T-cell (primary cell): ENCODE measurements around the gene TMEM17. TPM values are rescaled to one million over a fixed set of nuclear protein-coding genes. Genes with fewer than 3 reads are reported as not detected.

Experiments
- ATAC-seq, 4 experiments: fragments of 200-7000 bp in 3 of 4; fragments of 150-1000 bp in 1 of 4; cut with Tn5 transposase; replicated peaks in 1 of 4; 1 replicate in 3 of 4; 2 replicates in 1 of 4; pipeline ENCODE4 v1.10.0; 2021; ENCODE audit warnings: moderate library complexity in 3 of 4, mild to moderate bottlenecking in 2 of 4, moderate number of reproducible peaks in 1 of 4
- CTCF ChIA-PET, 2 donors: fragments of 300-600 bp; sonication (Branson Sonifier 250); formaldehyde crosslinking; loops; one replicate each; lab custom pipeline; 2022; ENCODE audit warnings: antibody characterized with exemption in 2 of 2; lab: Charles Lee
- POLR2A ChIA-PET, 2 donors: fragments of 300-600 bp; sonication (Branson Sonifier 250); formaldehyde crosslinking; loops; one replicate each; lab custom pipeline; 2022; ENCODE audit warnings: antibody characterized with exemption in 2 of 2; lab: Charles Lee
- DNase-seq, 35 experiments: peaks; one replicate each; pipeline versions ENCODE4 v3.0.0 to v3.0.0-alpha.2; 2013 to 2023
- H3K27ac ChIP-seq: one replicate; pipeline ENCODE4 v1.5.1; 2013; ENCODE audit warnings: low read length
- H3K27me3 ChIP-seq, 2 experiments: replicated peaks in 1 of 2; 1 replicate in 1 of 2; 2 replicates in 1 of 2; pipeline versions ENCODE4 v1.6.1 to v1.7.0; 2013; ENCODE audit warnings: low read length in 1 of 2, mixed read lengths in 1 of 2; ENCODE audit not compliant: control insufficient read depth in 2 of 2, insufficient read depth in 2 of 2; ENCODE audit errors: extremely low read depth in 1 of 2
- H3K36me3 ChIP-seq, 2 donors: 1 replicate in 1 of 2; 2 replicates in 1 of 2; pipeline versions ENCODE4 v1.6.1 to v1.7.0; 2013; ENCODE audit warnings: low read length in 1 of 2; ENCODE audit not compliant: control insufficient read depth in 2 of 2, insufficient read depth in 1 of 2; ENCODE audit errors: extremely low read depth in 1 of 2
- H3K4me1 ChIP-seq, 2 experiments: 1 replicate in 1 of 2; 2 replicates in 1 of 2; pipeline versions ENCODE4 v1.6.1 to v1.7.0; 2013; ENCODE audit warnings: low read length in 2 of 2, mixed read lengths in 1 of 2; ENCODE audit not compliant: insufficient read depth in 2 of 2, control insufficient read depth in 1 of 2; ENCODE audit errors: extremely low read depth in 1 of 2
- H3K4me3 ChIP-seq, 2 donors: 1 replicate in 1 of 2; 2 replicates in 1 of 2; pipeline versions ENCODE4 v1.5.1 to v1.7.0; 2013; ENCODE audit warnings: mild to moderate bottlenecking in 2 of 2, low read length in 1 of 2, moderate library complexity in 1 of 2; ENCODE audit not compliant: control insufficient read depth in 1 of 2; ENCODE audit errors: extremely low read depth in 1 of 2
- H3K9me3 ChIP-seq: 2 replicates; pipeline ENCODE4 v1.7.0; 2013
- H3K27ac Mint-ChIP-seq, 2 donors: one replicate each; pipeline ENCODE4 v1.8.0; 2020 to 2021; ENCODE audit warnings: mild to moderate bottlenecking in 2 of 2, mixed read lengths in 2 of 2
- H3K27me3 Mint-ChIP-seq, 2 donors: one replicate each; pipeline ENCODE4 v1.8.0; 2021 to 2022; ENCODE audit warnings: mixed read lengths in 2 of 2
- H3K36me3 Mint-ChIP-seq: one replicate; pipeline ENCODE4 v1.8.0; 2021; ENCODE audit warnings: mixed read lengths
- H3K4me1 Mint-ChIP-seq, 3 donors: one replicate each; pipeline ENCODE4 v1.8.0; 2020 to 2022; ENCODE audit warnings: mixed read lengths in 3 of 3, mild to moderate bottlenecking in 1 of 3
- H3K4me3 Mint-ChIP-seq, 3 donors: one replicate each; pipeline ENCODE4 v1.8.0; 2020 to 2022; ENCODE audit warnings: mild to moderate bottlenecking in 3 of 3, mixed read lengths in 3 of 3, moderate library complexity in 3 of 3
- H3K9me3 Mint-ChIP-seq, 3 donors: one replicate each; pipeline ENCODE4 v1.8.0; 2020 to 2022; ENCODE audit warnings: mixed read lengths in 3 of 3
- WGBS: methylation state at CpG from one replicate; pipeline ENCODE4 v1.1.5; 2013; ENCODE audit warnings: missing lambda C conversion rate; ENCODE audit not compliant: insufficient coverage; 5-methylcytosine and 5-hydroxymethylcytosine counted together
- total RNA-seq, 35 experiments: library from RNA in 6 of 35; stranded (reverse) in 6 of 35; fragments of 120-200 nt in 1 of 35; gene quantifications; one replicate each; pipeline versions ENCODE4 v1.2.1 to v1.2.4 and lab custom pipeline; 2013 to 2026

TMEM17 gene
- total RNA-seq, 5 donors from 2014 or later (not counting 1 experiment from before 2014, with no cell fraction given) = 0.15 to 0.19 (median 0.16) TPM; not detected in 2

- POLR2A ChIA-PET = no interaction called here
- H3K9me3 ChIP-seq = no peaks in the 10 kb centered on the region
- Mint-ChIP-seq H3K4me3 (no peak overlapping the region), H3K9me3 (peaks cover 0 to 8% (median 0%) of the 10 kb centered on the region in 3 donors), H3K36me3 (no peaks in the 10 kb centered on the region), H3K27ac (no peak overlapping the region), H3K27me3 (peaks cover 19 to 32% of the 10 kb centered on the region in 2 donors), H3K4me1 (no peaks in the 10 kb centered on the region)
- ATAC-seq = no peak
- peaks cover 0 to 6% of the 10 kb centered on the region in 2 experiments for H3K27me3 ChIP-seq
- no CpG with 5 or more reads among the region's 4 CpGs for WGBS
- H3K4me1 ChIP-seq = no peaks in the 10 kb centered on the region
- DNase-seq = no peak
- CTCF ChIA-PET = no interaction called here
- no peak overlapping the region for H3K27ac ChIP-seq
- H3K4me3 ChIP-seq = no peak overlapping the region
- no peaks in the 10 kb centered on the region for H3K36me3 ChIP-seq
Measured at GRCh38 chr2:62512384-62512783, 6.4 kb upstream of the TMEM17 start.

- no CpG with 5 or more reads among the region's 6 CpGs for WGBS
- Mint-ChIP-seq H3K4me3 (no peak overlapping the region), H3K4me1 (peaks cover 0 to under 1% (median under 1%) of the 10 kb centered on the region in 3 donors), H3K27me3 (peaks cover 19 to 33% of the 10 kb centered on the region in 2 donors), H3K36me3 (no peaks in the 10 kb centered on the region), H3K9me3 (peaks cover 0 to under 1% (median 0%) of the 10 kb centered on the region in 3 donors), H3K27ac (no peak overlapping the region)
- ChIA-PET CTCF (no interaction called here), POLR2A (no interaction called here)
- no peaks in the 10 kb centered on the region for H3K4me1 ChIP-seq
- ATAC-seq (no peak), DNase-seq (no peak)
- H3K36me3 ChIP-seq = no peaks in the 10 kb centered on the region
- H3K9me3 ChIP-seq = no peaks in the 10 kb centered on the region
- no peak overlapping the region for H3K4me3 ChIP-seq
- no peak overlapping the region for H3K27ac ChIP-seq
- H3K27me3 ChIP-seq = peaks cover 0 to 7% of the 10 kb centered on the region in 2 experiments
Measured at GRCh38 chr2:62511636-62512035, 5.6 kb upstream of the TMEM17 start.

- H3K4me3 Mint-ChIP-seq = peak overlapping the region; percentile 56 to 80 (median 71)
- Histone ChIP-seq H3K4me1 (peaks cover 0 to 9% of the 10 kb centered on the region in 2 experiments), H3K36me3 (no peaks in the 10 kb centered on the region), H3K4me3 (peak overlapping the region; percentile 50 to 81), H3K27me3 (peaks cover 0 to 7% of the 10 kb centered on the region in 2 experiments), H3K9me3 (no peaks in the 10 kb centered on the region), H3K27ac (no peak overlapping the region)
- no peaks in the 10 kb centered on the region for H3K36me3 Mint-ChIP-seq
- peaks cover 7 to 9% (median 8%) of the 10 kb centered on the region in 3 donors for H3K4me1 Mint-ChIP-seq
- peaks cover 20 to 22% of the 10 kb centered on the region in 2 donors for H3K27me3 Mint-ChIP-seq
- H3K27ac Mint-ChIP-seq = no peak overlapping the region
- no peaks in the 10 kb centered on the region for H3K9me3 Mint-ChIP-seq
- peak in 1 of 4 experiments; percentile 27 for ATAC-seq
- POLR2A ChIA-PET = no interaction called here
- CTCF ChIA-PET = no interaction called here
- 0% methylated on average over 3 of the region's 3 CpGs for WGBS
- DNase-seq = no peak
Measured at GRCh38 chr2:62506421-62506750, 391 bp upstream of the TMEM17 start.

GRCh38 chr2:62505109-62505749 is 766 bp downstream of the TMEM17 start:
- CTCF ChIA-PET = no interaction called here
- H3K9me3 ChIP-seq = no peaks in the 10 kb centered on the region
- Mint-ChIP-seq H3K27me3 (peaks cover 20 to 22% of the 10 kb centered on the region in 2 donors), H3K9me3 (no peaks in the 10 kb centered on the region), H3K4me1 (peaks cover 7 to 9% (median 8%) of the 10 kb centered on the region in 3 donors), H3K36me3 (no peaks in the 10 kb centered on the region), H3K27ac (no peak overlapping the region), H3K4me3 (peak overlapping the region; percentile 60 to 80 (median 68))
- no peak overlapping the region for H3K27ac ChIP-seq
- DNase-seq (no peak), ATAC-seq (no peak)
- H3K4me1 ChIP-seq = peaks cover 0 to 9% of the 10 kb centered on the region in 2 experiments
- H3K36me3 ChIP-seq = no peaks in the 10 kb centered on the region
- peaks cover 0 to 7% of the 10 kb centered on the region in 2 experiments for H3K27me3 ChIP-seq
- H3K4me3 ChIP-seq = peak overlapping the region; percentile 50 to 81
- POLR2A ChIA-PET = no interaction called here
- 33% methylated on average over 17 of the region's 18 CpGs for WGBS

- Mint-ChIP-seq H3K4me3 (peak overlapping the region; percentile 60 to 80 (median 68)), H3K4me1 (peaks cover 7 to 9% (median 8%) of the 10 kb centered on the region in 3 donors), H3K36me3 (no peaks in the 10 kb centered on the region), H3K9me3 (no peaks in the 10 kb centered on the region), H3K27ac (no peak overlapping the region), H3K27me3 (peaks cover 20 to 22% of the 10 kb centered on the region in 2 donors)
- H3K36me3 ChIP-seq = no peaks in the 10 kb centered on the region
- ATAC-seq (no peak), DNase-seq (no peak)
- POLR2A ChIA-PET = interaction anchor here in 1 of 2 donors (0.7 kb wide), 1 partner anchor 214 kb away, joined by 3 read pairs; no protein-coding TSS in a partner anchor
- WGBS = 89% methylated on average over 3 of the region's 6 CpGs
- H3K27me3 ChIP-seq = peaks cover 0 to 7% of the 10 kb centered on the region in 2 experiments
- CTCF ChIA-PET = no interaction called here
- H3K4me1 ChIP-seq = peaks cover 0 to 9% of the 10 kb centered on the region in 2 experiments
- no peak overlapping the region for H3K27ac ChIP-seq
- no peaks in the 10 kb centered on the region for H3K9me3 ChIP-seq
- H3K4me3 ChIP-seq = no peak overlapping the region
Measured at GRCh38 chr2:62504657-62505056, 1.3 kb downstream of the TMEM17 start.

GRCh38 chr2:62501794-62502500 is 4.0 kb downstream of the TMEM17 start:
- DNase-seq (no peak), ATAC-seq (no peak)
- peaks cover 0 to 9% of the 10 kb centered on the region in 2 experiments for H3K4me1 ChIP-seq
- peaks cover 0 to 3% of the 10 kb centered on the region in 2 experiments for H3K27me3 ChIP-seq
- Mint-ChIP-seq H3K4me1 (peaks cover 7 to 9% (median 8%) of the 10 kb centered on the region in 3 donors), H3K27ac (no peak overlapping the region), H3K4me3 (no peak overlapping the region), H3K36me3 (no peaks in the 10 kb centered on the region), H3K27me3 (peaks cover 5 to 11% of the 10 kb centered on the region in 2 donors), H3K9me3 (no peaks in the 10 kb centered on the region)
- no peaks in the 10 kb centered on the region for H3K36me3 ChIP-seq
- H3K4me3 ChIP-seq = no peak overlapping the region
- CTCF ChIA-PET = no interaction called here
- POLR2A ChIA-PET = no interaction called here
- WGBS = 86% methylated on average over 1 of the region's 4 CpGs
- no peaks in the 10 kb centered on the region for H3K9me3 ChIP-seq
- no peak overlapping the region for H3K27ac ChIP-seq
